Mucosa of stomach (tissue), 1 donor: ENCODE data around the gene ILDR1.
"Not testable (repeated sequence)": the region's sequence is repeated elsewhere in the genome, so short reads cannot be mapped to it uniquely, and the experiment has no call there.

Experiments
- H3K27me3 ChIP-seq: one replicate; pipeline ENCODE4 v1.7.0; 2013; ENCODE audit warnings: mild to moderate bottlenecking, low read length; ENCODE audit not compliant: control insufficient read depth, insufficient read depth
- H3K36me3 ChIP-seq: one replicate; pipeline ENCODE4 v1.7.0; 2013; ENCODE audit warnings: low read length; ENCODE audit not compliant: control insufficient read depth, insufficient read depth
- H3K4me1 ChIP-seq: one replicate; pipeline ENCODE4 v1.7.0; 2013; ENCODE audit warnings: mild to moderate bottlenecking, low read length; ENCODE audit not compliant: control insufficient read depth, insufficient read depth
- H3K4me3 ChIP-seq: one replicate; pipeline ENCODE4 v1.7.0; 2013; ENCODE audit warnings: low read length
- H3K9ac ChIP-seq: one replicate; pipeline ENCODE4 v1.7.0; 2013; ENCODE audit warnings: mild to moderate bottlenecking, low read length, moderate library complexity
- H3K9me3 ChIP-seq: one replicate; pipeline ENCODE4 v1.7.0; 2013; ENCODE audit warnings: mild to moderate bottlenecking, low read length, moderate library complexity; ENCODE audit not compliant: control insufficient read depth
- donor health status: Pancreatic carcinoma.

Gene ILDR1

GRCh38 chr3:122021811-122022401, at the start of gene ILDR1:
ILDR1 (minus strand) TSS chr3:122022247; CDS start chr3:122022077, 170 bp downstream.
- H3K9ac ChIP-seq, result peak within 1 kb of the TSS; percentile 40
- no peak within 1 kb of the TSS for H3K4me3 ChIP-seq
- no peaks in the 10 kb centered on the region for H3K9me3 ChIP-seq
- peaks cover 11% of the 10 kb centered on the region for H3K4me1 ChIP-seq
- peaks cover 33% of the 10 kb centered on the region for H3K27me3 ChIP-seq
- no peaks in the 10 kb centered on the region for H3K36me3 ChIP-seq

GRCh38 chr3:122067588-122068240, 45.7 kb upstream of the ILDR1 start:
- Histone ChIP-seq H3K4me1 (no peaks in the 10 kb centered on the region), H3K9me3 (no peaks in the 10 kb centered on the region), H3K36me3 (no peaks in the 10 kb centered on the region), H3K4me3 (no peak overlapping the region), H3K27me3 (no peaks in the 10 kb centered on the region), H3K9ac (no peak overlapping the region)

GRCh38 chr3:122067214-122067550, 45.1 kb upstream of the ILDR1 start:
- no peaks in the 10 kb centered on the region for H3K9me3 ChIP-seq
- H3K4me3 ChIP-seq, result no peak overlapping the region
- H3K36me3 ChIP-seq, result no peaks in the 10 kb centered on the region
- no peaks in the 10 kb centered on the region for H3K4me1 ChIP-seq
- H3K27me3 ChIP-seq, result no peaks in the 10 kb centered on the region
- H3K9ac ChIP-seq, result no peak overlapping the region

- no peaks in the 10 kb centered on the region for H3K4me1 ChIP-seq
- no peak overlapping the region for H3K9ac ChIP-seq
- H3K4me3 ChIP-seq, result no peak overlapping the region
- no peaks in the 10 kb centered on the region for H3K27me3 ChIP-seq
- no peaks in the 10 kb centered on the region for H3K9me3 ChIP-seq
- no peaks in the 10 kb centered on the region for H3K36me3 ChIP-seq
Observed at GRCh38 chr3:122066331-122067213, 44.5 kb upstream of the ILDR1 start.

GRCh38 chr3:122064326-122064725, 42.3 kb upstream of the ILDR1 start:
- Histone ChIP-seq H3K9me3 (no peaks in the 10 kb centered on the region), H3K4me3 (no peak overlapping the region), H3K9ac (no peak overlapping the region), H3K27me3 (no peaks in the 10 kb centered on the region), H3K36me3 (no peaks in the 10 kb centered on the region), H3K4me1 (no peaks in the 10 kb centered on the region)

- Histone ChIP-seq H3K4me3 (no peak overlapping the region), H3K4me1 (no peaks in the 10 kb centered on the region), H3K27me3 (no peaks in the 10 kb centered on the region), H3K36me3 (no peaks in the 10 kb centered on the region), H3K9me3 (no peaks in the 10 kb centered on the region), H3K9ac (no peak overlapping the region)
Observed at GRCh38 chr3:122063908-122064307, 41.9 kb upstream of the ILDR1 start.

- no peaks in the 10 kb centered on the region for H3K4me1 ChIP-seq
- H3K9ac ChIP-seq, result no peak overlapping the region
- no peaks in the 10 kb centered on the region for H3K27me3 ChIP-seq
- H3K36me3 ChIP-seq, result no peaks in the 10 kb centered on the region
- H3K4me3 ChIP-seq, result no peak overlapping the region
- H3K9me3 ChIP-seq, result no peaks in the 10 kb centered on the region
Observed at GRCh38 chr3:122060040-122060698, 38.1 kb upstream of the ILDR1 start.

- no peaks in the 10 kb centered on the region for H3K4me1 ChIP-seq
- H3K27me3 ChIP-seq, result no peaks in the 10 kb centered on the region
- H3K9me3 ChIP-seq, result no peaks in the 10 kb centered on the region
- H3K36me3 ChIP-seq, result no peaks in the 10 kb centered on the region
- H3K4me3 ChIP-seq, result no peak overlapping the region
- H3K9ac ChIP-seq, result no peak overlapping the region
Observed at GRCh38 chr3:122058294-122058693, 36.2 kb upstream of the ILDR1 start.

GRCh38 chr3:122057671-122058070, 35.6 kb upstream of the ILDR1 start:
- Histone ChIP-seq H3K36me3 (no peaks in the 10 kb centered on the region), H3K9ac (no peak overlapping the region), H3K4me3 (no peak overlapping the region), H3K9me3 (no peaks in the 10 kb centered on the region), H3K27me3 (no peaks in the 10 kb centered on the region), H3K4me1 (no peaks in the 10 kb centered on the region)

- Histone ChIP-seq H3K27me3 (peaks cover 3% of the 10 kb centered on the region), H3K9ac (no peak within 1 kb of the TSS), H3K4me3 (no peak within 1 kb of the TSS), H3K9me3 (no peaks in the 10 kb centered on the region), H3K4me1 (no peaks in the 10 kb centered on the region), H3K36me3 (no peaks in the 10 kb centered on the region)
Observed at GRCh38 chr3:122055215-122055614, 33.2 kb upstream of the ILDR1 start, which contains the start of gene CD86. CD86 (plus strand) TSS chr3:122055362; CDS start chr3:122055490, 128 bp downstream.

- peaks cover 3% of the 10 kb centered on the region for H3K27me3 ChIP-seq
- no peaks in the 10 kb centered on the region for H3K9me3 ChIP-seq
- H3K9ac ChIP-seq, result no peak overlapping the region
- H3K4me3 ChIP-seq, result no peak overlapping the region
- H3K4me1 ChIP-seq, result no peaks in the 10 kb centered on the region
- H3K36me3 ChIP-seq, result no peaks in the 10 kb centered on the region
Observed at GRCh38 chr3:122052968-122053367, 30.9 kb upstream of the ILDR1 start.

- not testable (repeated sequence) for H3K4me1 ChIP-seq, H3K4me3 ChIP-seq, H3K9me3 ChIP-seq
Observed at GRCh38 chr3:122047773-122048172, 25.7 kb upstream of the ILDR1 start.

More at GRCh38 chr3:122047773-122048172, 25.7 kb upstream of the ILDR1 start:
- H3K27me3 ChIP-seq, H3K9ac ChIP-seq, H3K36me3 ChIP-seq: not testable (repeated sequence)
